Stimulated activated CD8-positive, alpha-beta memory T cell treated with anti-CD3 and anti-CD28 coated beads, Interleukin-2, amount 100 ng/mL, for 48 hours (primary cell): ENCODE measurements around the gene ADM.

Experiments
- DNase-seq, 2 donors: peaks; one replicate each; pipeline ENCODE4 v3.0.0-alpha.2; 2020; ENCODE audit warnings: low read depth in 2 of 2

Gene ADM

GRCh38 chr11:10309163-10310093 is 4.6 kb downstream of the ADM start:
- DNase-seq, result no peak

- no peak for DNase-seq
Measured at GRCh38 chr11:10310301-10310841, 5.5 kb downstream of the ADM start.

- no peak for DNase-seq
Measured at GRCh38 chr11:10311802-10312201, 6.9 kb downstream of the ADM start.

GRCh38 chr11:10314199-10315072 is 9.6 kb downstream of the ADM start:
- no peak for DNase-seq

DNA sequence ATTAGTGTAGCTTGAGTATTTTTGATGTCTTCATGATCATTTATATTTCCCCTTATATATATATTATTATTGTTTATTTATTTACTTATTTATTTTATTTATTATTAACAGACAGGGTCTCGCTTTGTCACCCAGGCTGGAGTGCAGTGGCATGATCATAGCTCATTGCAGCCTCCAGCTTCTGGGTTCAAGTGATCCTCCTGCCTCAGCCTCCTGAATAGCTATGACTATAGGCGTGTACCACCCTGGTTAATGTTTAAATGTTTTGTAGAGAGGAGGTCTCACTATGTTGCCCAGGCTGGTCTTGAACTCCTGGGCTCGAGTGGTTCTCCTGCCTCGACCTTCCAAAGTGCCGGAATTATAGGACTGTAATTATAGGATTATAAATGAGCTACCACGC is 10.2 kb downstream of the ADM start:
- DNase-seq, result no peak

DNA sequence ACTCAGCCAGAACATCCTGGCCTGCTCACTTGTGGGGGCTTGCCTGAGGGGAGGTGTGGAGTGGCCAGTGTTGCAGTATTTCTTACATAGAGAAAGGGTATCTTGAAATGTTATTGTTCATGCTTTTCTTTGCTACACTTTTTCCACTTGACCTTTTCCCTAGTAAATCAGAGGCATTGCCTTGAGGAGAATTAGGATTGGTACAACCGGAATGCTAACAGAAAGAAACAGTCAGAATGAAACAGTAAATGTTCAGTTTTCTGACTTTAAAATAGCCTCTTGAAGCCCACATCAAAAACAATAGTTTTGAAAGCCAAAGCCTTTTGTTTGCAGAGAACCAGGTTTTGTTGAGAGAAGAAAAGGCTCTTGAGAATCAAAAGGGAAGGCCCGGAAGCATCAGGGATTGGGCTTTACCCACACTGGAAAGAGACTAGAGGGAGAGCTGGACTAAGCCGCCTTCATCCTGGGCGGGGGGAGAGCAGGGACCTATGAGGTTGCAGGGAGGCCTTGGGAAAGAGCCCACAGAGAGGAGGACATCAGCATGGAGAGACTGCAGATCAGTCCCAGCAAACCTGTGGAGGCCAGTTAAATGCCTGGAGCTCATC is 12.4 kb downstream of the ADM start:
- no peak for DNase-seq

GRCh38 chr11:10317776-10318526 is 13.1 kb downstream of the ADM start:
- no peak for DNase-seq

- no peak for DNase-seq
Measured at GRCh38 chr11:10318527-10318802, 13.6 kb downstream of the ADM start.

DNA sequence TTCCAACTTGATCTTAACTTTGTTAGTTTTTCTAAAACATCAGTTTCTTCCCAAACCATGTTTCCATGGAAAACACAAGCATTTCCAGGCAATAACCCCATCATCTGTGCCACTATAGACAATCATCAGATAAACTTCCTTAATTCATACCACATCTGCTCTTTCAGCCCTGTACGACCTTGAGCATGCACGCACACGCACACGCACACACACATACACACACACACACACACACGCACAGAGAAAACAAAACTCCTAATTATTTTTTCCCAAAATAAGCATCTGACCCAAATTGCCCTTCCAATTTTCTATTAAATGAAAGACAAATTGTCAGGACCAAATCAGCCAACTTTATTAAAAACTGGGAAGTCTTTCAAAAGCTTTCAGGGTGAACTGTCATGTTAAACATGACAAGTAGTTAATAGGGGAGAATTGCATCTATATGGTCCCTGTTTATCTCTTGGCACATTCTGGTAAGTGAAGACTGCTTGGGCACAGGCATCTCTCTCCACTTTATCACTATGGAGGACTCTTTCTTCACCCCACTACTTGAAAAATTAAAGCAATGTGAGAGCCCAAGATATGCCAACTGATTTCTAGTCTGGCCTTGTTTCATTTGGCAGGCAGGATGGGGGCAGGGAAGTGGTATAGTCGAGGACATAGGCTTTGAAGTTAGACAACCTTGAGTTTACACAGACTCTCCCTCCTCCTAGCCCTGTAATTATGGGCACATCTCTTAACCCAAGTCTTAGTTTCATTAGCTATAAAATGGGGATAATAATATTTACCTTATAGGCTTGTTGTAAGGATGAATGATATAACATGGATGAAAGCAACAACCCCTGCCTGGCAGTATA is 15.1 kb downstream of the ADM start:
- no peak for DNase-seq

DNA sequence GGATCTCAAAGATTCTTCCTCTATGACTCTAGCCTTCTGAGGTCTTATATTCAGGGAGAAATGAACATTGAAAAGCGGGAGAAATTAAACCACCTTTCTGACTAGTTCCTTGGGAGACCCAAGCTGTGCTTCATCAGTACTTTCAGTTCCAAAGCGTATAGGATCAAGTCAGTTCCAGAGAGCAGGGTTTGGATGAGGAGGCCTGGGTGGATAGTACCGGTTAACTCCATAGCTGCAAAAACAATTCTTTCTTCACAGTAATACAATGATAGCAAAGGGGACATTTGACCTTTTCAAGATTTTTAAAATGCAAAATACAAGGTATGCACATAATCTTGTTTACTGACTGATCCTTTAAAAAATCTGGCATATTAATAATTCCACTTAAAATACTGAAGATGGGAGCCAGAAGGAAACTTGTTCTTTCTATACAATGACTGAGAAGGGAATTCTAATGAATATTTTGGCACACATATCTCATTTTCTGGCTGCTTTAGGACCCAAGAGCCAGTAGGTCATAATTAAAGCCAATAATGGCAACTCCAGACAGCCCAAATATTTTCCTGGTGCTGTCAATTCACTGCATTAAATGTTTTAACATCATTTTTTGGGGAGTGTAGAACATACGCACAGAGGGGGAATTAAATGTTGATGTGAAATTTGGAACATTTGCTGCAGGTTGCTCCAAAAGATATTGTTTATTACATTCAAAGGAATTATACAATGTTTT is 16.0 kb downstream of the ADM start:
- DNase-seq, result no peak

- no peak for DNase-seq
Measured at GRCh38 chr11:10322401-10322800, 17.5 kb downstream of the ADM start.

DNA sequence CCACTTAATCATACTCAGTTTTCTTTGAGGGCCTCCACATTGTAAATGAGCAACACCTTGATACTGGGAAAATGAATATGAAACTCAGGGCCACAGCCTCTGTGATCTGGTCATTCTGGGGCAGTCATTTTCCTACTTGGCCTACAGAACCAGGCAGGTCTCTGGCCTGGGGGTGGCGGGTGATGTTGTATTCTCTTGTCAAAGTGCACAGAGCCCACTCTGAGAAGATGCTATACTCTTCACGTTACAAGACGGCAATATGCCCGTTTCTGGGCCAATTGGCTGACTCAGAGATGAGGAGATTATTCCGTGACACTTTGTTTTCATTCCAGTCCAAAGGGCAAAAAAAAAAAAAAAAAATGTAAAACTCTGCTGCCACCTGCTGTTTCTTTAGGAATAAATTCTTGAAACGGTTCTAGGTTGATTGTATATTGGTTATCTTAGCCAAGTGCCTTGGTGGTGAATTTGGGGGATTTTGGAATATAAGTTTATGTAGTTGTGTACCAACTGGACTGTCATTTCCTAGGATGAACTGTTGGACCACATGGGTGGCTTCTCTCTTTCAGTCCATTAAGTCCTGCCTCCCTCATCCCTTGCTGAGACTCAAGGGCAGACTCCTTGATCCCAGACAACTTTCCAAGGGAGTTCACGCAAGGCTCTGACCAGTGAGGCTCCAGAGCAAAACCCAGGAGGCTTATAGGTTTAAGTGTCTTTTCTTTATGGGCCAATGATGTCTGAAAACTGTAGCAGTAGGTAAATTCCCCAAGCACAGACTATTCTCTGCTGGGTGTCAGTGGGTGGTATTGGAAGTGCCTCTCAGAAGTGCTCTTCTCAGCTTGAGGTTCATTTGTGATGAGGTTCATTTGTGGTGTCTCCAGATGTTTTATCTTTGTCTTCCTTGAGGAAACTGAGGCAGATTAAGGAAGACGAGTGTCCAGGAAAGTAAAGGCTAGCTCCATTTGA is 18.2 kb downstream of the ADM start:
- DNase-seq, result no peak

GRCh38 chr11:10323793-10324170 is 18.9 kb downstream of the ADM start:
- no peak for DNase-seq

- no peak for DNase-seq
Measured at GRCh38 chr11:10324474-10324873, 19.6 kb downstream of the ADM start.

GRCh38 chr11:10325277-10326011 is 20.6 kb downstream of the ADM start:
- no peak for DNase-seq

DNA sequence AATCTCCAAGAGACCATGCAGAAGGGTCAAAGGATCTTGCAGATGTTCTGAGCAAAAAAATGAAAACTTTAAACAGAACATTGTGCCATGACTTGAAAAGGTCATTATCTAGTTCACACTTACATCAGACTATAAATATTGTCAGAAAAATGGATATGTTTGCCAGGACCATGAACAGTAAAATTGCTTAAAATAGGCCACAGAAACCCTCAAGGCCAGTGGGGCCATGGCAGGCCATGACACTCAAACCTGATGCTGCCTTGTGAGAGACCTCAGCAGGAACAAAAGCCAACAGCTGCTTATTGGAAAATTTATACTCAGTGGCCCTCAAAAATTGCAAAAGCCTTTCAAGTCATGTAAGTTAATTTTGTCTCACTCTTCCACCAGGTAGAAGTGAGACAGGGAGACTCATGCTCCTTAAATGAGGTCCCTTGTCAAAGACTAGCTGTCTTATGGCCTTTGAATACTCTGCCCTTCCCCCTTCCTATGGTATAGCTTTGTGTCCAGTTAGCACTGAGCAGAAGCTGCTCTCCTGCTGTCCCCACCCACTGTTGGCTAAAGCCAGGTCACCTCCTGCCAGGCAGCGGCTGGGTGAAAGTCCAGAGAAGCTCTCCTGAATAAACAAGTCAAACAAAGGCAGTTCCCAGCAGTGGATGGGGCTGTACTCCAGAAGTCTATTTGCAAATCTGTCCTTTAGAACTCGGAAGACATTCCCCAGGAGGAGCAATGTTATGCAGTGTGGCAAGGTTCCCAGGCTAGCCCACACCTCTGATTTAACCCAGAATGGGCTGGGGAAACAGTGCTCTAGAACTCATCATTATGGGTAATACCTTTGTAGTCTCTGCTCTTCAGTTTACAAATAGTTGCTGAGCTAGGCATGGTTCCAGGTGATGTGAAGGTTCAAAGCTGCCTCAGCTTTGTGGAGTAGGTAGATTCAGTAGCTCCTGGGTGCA is 21.4 kb downstream of the ADM start:
- DNase-seq, result no peak

DNA sequence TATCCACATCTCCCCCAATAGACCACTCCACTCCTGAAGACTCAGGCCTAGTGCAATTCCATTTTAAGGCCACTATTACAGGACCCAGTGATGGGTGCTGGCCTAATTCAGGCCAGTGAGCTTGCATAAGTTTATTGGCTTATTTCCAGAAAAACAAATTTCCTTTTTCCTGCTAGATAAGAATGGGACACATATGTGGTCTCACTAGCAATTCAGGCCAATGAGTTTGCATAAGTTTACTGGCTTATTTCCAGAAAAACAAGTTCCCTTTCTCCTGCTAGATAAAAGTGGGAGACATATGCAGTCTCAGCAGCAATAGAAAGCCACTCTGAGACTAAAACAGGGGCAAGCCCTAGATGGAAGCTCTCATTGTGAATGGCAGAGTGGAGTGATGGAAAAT is 22.4 kb downstream of the ADM start:
- no peak for DNase-seq
